VCaP (cell line): ENCODE measurements around the gene CD96.
A peak's percentile ranks its signal among the peaks of the same experiment; 100 is the strongest.

Experiments
- H3K27ac ChIP-seq: fragments of 450-650 bp; 2 replicates; pipeline ENCODE4 v1.5.1; 2017
- TF ChIP-seq, protein P1 (sequence below): fragments of 450-650 bp; conservative IDR thresholded peaks from 2 replicates; pipeline ENCODE4 v1.5.1; 2017; ENCODE audit warnings: mild to moderate bottlenecking, moderate library complexity

The CD96 gene

DNA sequence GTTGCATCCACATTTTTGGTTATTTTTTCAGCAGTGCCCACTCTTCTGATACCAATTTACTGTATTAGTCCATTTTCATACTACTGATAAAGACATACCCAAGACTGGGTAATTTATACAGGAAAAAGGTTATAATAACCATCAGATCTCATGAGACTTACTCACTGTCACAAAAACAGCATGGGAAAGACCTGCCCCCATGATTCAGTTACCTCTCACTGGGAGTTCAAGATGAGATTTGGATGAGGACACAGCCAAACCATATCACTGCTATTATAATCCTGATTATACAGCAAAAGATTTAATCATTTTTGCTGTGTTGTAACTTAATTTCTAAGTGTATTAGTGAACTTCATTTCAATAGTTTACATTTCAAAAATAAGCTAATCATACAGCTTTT is 46.5 kb downstream of the CD96 start:
- H3K27ac ChIP-seq = no peak overlapping the region
- TF ChIP-seq, protein P1, sequence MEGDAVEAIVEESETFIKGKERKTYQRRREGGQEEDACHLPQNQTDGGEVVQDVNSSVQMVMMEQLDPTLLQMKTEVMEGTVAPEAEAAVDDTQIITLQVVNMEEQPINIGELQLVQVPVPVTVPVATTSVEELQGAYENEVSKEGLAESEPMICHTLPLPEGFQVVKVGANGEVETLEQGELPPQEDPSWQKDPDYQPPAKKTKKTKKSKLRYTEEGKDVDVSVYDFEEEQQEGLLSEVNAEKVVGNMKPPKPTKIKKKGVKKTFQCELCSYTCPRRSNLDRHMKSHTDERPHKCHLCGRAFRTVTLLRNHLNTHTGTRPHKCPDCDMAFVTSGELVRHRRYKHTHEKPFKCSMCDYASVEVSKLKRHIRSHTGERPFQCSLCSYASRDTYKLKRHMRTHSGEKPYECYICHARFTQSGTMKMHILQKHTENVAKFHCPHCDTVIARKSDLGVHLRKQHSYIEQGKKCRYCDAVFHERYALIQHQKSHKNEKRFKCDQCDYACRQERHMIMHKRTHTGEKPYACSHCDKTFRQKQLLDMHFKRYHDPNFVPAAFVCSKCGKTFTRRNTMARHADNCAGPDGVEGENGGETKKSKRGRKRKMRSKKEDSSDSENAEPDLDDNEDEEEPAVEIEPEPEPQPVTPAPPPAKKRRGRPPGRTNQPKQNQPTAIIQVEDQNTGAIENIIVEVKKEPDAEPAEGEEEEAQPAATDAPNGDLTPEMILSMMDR = no peak

DNA sequence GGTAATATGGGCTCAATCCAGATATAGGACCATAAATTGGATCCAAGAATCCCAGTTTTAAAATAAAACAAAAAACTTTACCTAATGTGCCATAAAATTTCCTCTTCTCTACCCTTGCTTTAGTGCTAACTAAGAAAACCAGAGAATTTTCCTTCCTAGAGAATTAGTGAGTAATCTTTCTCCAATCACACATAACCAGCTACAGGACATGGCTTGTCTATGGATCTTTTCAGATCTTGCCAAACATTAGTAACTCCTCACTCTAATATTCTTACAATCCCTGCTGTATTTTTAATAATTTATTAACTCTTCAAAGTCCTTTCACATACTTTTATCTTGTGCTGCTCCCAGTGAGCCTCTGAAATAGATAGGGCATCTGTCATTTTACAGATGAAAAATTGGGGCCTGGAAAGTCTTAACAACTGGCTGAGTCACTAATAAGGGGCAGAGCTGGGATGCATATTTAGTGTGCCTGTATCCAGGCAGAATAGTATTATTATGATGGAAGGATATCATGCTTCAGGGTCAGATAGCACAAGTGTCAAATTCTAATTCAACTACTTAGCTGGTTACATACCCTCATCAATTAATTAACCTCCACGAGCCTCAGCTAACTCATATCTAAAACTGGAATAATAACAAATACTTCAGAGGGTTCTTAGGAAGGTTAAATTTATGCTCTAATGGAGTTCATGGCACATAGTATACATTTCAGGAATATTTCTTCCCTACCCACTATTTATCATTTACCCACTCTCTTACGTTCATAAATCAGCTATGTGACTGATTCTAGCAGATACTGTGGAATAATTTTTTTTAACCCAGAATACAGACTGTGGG is 47.5 kb downstream of the CD96 start:
- TF ChIP-seq, protein P1 = no peak
- H3K27ac ChIP-seq = no peak overlapping the region

DNA sequence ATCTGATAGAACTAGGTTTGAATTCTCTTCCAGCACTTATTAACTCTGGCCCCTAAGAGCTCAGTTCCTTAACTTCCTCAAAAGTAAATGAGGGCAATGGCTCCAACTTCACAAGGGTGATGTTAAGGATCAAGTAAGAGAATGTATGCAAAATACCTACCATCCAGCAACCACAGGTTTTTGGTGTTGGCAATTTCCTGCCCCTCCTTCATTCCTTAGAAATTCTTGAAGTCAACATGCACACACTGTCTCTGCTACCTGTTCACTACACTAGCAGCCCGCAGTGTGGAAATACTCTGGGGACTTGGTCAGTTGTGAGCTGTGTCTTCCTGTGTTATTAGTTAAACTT is 48.1 kb downstream of the CD96 start:
- TF ChIP-seq, protein P1 = no peak
- no peak overlapping the region for H3K27ac ChIP-seq

DNA sequence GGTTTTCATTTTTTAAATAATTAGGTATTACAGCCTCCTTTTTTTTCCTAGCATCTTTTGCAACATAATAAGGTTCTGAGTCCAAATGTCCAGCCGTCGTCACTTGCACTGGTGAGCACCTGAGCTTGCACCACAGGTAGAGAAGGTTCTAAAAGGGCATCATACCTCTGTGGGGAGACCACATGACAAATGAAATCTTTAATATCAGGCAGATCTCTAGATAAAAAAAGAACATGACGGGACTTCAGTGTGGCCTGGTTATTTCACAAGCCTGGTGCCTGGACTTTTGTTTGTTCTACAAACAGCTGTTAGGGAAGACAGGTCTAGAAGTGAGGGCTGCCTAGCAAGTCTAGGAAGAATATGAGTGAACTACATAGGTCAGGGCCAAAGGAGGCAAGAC is 49.6 kb downstream of the CD96 start:
- TF ChIP-seq, protein P1 = no peak
- H3K27ac ChIP-seq = peak overlapping the region; percentile 33

DNA sequence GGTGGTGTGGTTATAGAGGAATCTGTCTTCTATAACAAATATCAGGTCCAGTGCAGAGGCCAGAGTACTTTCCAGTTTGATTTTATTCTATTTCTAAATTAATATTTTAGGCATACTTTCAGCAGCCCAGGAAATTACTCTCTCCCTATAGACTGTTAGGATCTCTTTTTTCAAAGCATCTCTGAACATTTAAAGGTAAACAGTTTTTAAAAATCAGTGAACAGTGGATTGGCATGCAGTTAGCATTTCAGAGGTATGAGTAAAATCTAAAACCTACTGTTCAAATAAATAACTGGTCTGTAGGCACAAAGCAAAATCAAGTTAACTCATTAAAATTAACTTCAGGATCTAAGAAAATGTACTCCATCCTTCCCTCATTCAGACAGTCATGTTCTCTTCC is 50.1 kb downstream of the CD96 start:
- H3K27ac ChIP-seq = peak overlapping the region; percentile 33
- TF ChIP-seq, protein P1 = no peak

DNA sequence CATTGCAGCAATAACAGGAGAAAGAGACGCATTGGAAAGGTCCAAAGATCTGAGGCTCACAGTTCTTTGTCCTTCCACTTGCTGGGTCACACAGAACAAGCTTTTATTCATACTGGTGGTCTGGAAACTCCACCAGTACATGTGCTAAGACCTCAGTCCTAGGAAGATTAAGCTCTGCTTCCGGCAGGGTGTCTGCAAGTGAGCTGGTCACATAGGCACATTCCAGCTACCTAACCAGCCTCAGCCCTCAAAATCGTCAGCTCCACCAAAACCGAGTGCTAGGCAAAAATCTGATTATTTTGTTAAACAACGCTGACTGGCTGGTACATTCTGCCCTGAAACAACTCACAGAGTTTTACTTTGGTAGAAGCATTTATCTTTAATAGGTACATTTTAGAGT is 50.9 kb downstream of the CD96 start:
- no peak overlapping the region for H3K27ac ChIP-seq
- TF ChIP-seq, protein P1 = no peak

DNA sequence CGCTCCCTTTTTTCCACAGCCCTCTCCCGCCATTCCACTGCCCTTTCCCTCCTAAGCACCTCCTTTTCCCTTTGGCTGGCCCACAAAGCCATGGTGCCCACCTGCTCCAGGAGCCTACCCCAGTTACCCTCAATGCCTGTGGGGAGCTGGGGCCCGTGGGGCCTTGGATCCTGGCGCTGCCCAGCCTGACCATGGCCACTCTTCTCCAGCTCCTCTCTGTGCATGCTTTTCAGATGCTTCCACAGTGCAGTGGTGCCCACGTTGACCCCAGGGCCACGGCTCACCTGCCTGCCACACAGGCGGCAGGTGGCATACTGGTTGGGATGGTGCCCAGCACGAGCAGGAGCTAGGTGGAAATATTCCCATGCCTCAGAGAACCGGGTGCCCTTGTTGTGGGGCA is 51.7 kb downstream of the CD96 start:
- TF ChIP-seq, protein P1 = no peak
- H3K27ac ChIP-seq = no peak overlapping the region
